ENCODE results near the gene GOLT1A.

GRCh38 chr1:204211046-204211445 lies 2.7 kb downstream of the GOLT1A start:
- no peak for TF ChIP-seq CTCF (IDR thresholded peaks at IDR 0.05; ENCODE audit: insufficient read depth, low read depth, low read length)
- TF ChIP-seq EZH2 (IDR thresholded peaks at IDR 0.05; ENCODE audit: insufficient read depth, low read length): no peak

All from astrocyte (in vitro differentiated cells and primary cell).